GM21515 (cell line): Measurements from ENCODE around the gene SKOR1.

Experiments used
- ATAC-seq: cut with Tn5 transposase; IDR thresholded peaks from one replicate; pipeline ENCODE4 v1.9.1; 2021; ENCODE audit not compliant: unreplicated experiment

The SKOR1 gene

DNA sequence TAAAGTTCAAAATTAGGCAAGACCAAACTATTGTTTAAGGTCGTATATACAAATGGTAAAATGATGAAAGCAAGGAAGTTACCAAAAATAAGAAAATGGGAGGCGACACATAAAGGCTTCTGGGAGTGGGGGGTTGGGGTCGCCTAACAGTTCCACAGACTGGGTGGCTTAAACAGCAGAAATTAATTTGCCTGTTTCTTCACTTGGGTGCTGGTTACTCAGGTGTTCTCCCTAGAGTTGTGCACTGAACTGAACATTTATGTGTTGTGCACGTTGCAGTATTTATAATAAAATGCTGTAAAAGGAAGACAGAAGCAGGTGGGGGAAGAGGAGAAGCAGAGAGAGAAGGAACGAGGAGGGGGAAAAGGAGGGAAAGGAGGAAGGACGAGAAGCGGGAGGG lies 25.0 kb downstream of the SKOR1 start:
- no peak for ATAC-seq

DNA sequence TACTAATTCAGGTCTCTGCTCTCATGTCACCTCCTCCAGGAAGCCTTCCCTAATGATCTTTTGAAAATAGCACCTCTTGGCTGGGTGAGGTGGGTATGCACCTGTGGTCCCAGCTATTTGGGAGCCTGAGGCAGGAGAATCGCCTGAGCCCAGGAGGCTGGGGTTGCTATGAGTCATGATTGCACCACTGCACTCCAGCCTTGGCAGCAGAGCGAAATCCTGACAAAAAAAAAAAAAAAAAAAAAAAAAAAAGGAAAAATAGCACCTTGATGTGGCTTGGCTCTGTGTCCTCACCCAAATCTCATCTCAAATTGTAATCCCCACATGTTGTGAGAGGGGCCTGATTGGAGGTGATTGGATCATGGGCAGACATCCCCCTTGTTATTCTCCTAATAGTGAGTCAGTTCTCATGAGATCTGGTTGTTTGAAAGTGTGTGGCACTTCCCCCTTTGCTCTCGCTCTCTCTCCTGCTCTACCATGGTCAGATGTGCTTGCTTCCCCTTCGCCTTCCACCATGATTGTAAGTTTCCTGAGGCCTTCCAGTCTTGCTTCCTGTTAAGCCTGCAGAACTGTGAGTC lies 25.8 kb downstream of the SKOR1 start:
- ATAC-seq: no peak

DNA sequence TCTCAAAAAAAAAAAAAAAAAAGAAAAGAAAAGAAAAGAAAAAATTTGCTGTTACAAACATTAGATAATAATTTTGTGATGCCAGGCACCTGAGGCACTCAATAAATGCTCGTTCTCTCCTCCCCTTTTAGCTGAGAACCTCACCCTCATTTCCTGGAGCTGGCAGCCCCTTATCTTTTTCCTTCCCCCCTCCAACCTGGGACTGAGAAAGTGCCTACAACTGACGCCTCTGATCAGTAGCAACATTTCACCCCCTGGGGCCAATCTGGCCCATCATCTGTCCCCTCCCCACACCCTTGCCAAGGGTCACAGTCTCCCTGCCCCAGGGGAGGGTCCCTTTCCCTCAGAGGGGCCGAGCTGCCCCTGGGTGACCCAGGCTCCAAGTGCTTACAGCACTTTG lies 27.1 kb downstream of the SKOR1 start:
- ATAC-seq: no peak

DNA sequence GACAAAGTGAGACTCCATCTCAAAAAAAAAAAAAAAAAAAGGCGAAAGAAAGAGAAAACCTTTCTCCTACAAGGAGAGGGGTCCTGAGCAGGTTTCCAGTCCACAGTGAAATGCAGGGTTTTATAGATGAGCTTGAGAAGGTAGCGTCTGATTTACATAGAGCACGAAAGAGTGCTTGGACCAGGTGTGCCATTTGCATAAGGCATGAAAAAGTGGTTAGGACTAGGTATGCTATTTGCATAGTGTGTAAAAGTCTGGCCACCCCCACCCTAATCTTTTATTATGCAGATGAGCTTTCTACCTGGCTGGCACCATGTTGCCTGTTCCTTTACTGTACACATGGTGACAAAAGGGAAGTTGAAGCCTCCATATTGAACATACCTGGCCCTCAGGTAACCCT lies 28.1 kb downstream of the SKOR1 start:
- no peak for ATAC-seq

DNA sequence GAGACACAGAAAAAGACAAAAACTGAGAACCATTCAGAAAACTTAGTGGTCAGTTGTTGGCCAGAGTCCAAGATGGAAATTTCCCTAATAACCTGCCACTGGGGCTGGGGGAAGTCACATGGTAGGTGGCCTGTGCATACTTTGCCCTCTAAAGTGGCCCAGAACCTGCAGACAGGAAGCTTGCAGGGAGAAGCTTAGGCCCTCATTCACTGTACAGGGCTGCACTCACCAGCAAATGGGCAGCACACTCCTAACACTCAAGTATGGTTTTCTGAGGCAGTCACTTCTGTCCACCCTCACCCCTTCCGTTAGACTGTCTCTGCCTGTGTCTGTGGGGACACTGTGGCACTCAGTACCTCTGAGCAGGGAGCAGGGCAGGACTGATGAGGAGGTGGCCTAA lies 29.0 kb downstream of the SKOR1 start:
- no peak for ATAC-seq

DNA sequence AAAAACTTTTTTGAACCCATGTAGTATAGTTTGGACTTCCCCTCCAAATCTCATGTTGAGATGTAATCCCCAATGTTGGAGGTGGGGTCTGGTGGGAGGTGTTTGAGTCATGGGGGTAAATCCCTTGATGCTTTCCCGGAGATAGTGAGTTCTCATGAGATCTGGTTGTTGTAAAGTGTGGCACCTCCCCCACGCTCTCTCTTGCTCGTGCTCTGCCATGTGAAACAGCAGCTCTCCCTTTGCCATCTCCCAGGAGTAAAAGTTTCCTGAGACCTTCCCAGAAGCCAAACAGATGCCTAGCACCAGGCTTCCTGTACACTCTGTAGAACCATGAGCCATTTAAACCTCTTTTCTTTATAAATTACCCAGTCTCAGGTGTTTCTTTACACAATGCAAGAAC lies 30.5 kb downstream of the SKOR1 start:
- no peak for ATAC-seq

DNA sequence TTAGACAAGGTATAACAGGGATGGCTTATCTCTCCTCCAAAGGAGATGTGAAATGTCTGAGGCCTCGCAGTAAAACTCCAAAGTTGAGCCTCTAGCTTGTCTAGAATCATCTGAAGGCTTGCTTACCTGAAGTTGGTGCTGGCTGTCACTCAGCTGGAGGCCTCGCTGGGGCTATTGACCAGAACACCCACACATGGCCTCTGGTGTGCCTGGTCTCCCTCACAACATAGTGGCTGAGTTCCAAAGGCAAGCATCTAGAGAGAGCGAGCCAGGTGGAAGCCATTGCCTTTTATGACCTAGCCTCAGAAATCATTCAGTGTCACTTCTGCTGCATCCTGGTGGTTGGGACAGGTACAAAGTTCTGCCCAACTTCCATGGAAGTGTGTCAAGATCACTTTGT lies 31.9 kb downstream of the SKOR1 start:
- no peak for ATAC-seq

DNA sequence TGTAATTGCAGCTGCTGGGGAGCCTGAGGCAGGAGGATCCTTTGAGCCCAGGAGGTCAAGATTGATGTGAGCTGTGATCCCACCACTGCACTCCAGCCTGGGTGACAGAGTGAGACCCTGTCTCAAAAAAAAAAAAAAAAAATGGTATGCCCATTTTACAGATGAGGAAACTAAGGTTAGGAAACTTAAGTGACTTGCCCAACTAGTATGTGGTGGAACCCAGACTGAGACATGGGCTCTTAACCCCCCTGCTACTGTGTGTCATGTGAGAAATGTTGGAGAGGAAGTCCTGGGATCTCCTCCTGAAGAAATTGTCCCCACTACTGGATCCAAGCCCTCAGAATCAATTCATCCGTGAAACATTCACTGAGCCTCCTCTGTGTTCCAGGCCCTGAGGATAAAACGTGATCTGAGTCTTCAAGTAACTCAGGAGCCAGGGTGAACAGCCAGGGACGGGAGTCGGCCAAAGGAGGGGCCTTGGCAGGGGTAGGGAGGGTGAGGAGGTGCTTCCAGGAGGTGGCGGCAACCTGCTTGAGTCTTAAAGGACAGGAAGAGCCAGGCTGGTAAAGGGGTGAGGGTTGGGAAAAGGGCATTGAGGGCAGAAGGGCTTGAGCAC lies 34.1 kb downstream of the SKOR1 start:
- ATAC-seq: no peak

DNA sequence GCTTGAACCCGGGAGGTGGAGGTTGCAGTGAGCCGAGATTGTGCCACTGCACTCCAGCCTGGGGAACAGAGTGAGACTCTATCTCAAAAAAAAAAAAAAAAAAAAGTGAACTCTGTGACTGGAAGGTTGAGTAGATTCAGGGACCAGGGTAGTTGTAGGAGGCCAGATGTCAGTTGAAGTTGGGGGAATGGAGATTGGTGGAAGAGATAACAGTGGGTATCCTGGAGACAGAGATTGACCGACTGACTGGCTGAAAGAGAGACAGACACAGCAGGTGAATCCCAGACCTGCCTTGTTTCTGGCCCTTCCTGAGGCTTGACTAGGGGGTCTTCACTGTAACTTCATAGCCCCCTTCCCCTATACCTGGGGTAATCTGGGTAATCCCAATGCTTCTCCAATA lies 36.7 kb downstream of the SKOR1 start:
- ATAC-seq: no peak

DNA sequence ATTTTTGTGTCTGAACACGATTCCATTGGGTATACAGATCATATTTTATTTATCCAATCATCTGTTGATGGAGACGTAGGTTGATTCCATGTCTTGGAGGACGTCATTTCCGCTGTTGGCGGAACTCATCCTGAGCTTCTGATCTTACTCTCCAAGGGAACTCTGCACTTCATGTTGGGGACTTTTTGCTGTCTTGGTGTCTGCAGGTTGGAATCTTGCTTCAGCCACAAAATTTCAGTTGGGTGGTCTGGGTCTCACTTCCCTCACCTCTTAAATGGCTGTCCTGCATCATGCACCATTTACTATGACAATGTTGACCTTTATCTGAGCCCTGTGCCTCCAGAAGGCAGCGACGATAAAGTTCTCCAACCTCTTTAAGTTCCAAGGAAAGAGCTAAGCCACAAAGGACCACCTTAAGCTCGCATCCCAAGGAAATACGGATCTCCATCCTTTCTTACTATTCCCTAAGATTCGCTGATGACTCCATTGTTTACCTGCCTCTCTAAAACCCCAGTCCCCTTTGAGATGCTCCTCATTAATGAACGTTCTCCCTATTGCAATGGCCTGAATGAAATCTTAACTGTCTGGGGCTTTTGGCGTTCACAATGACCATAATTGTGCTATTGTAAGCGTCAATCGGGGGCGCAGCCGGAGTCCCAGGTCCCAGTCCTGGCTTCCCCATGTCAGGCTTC lies 37.6 kb downstream of the SKOR1 start:
- ATAC-seq: peak; percentile 33

DNA sequence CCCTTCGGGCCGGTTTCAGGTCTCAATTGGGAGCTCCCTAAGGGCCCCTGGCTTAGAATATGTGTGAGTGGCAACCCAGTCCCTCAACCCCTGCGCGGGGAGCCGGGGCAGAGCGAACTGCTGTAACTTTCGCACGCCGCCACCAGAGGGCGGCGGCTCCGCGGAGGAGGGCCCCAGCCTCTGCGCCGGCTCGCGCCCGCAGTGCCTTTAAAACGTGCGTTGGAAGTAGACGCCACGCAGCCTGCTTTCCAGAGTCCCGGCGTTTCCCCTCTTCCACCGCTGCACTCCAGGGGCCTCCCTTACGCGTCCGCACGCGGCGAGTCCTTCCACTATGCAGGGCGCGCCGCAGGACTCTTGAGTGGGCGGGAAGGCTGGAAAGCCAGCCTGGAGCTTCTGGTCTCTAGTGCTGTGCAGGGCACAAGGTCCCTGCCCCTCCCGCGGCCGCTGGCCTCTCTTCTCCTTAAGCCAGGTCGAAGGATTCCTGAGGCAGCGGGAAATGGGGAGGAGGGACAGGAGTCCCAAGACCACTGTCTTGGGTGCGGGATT lies 38.2 kb downstream of the SKOR1 start:
- peak; percentile 83 for ATAC-seq

DNA sequence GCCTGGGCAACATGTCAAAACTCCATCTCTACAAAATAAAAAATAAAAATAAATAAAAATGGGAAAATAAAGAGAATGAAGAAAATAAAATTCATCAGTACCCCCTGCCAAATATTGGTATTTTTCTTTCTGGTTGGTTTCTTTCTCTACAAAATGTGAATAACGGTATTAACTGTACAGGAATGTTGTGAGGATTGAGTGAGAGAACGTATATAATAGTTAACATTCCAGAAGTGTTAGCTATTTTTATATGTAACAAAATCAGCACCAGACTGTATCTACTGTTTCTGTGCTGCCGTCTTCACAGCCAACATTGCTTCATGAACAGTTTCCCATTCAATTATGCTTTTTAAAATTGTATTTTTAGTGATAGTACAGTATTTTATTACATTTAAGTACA lies 40.0 kb downstream of the SKOR1 start:
- ATAC-seq: no peak

DNA sequence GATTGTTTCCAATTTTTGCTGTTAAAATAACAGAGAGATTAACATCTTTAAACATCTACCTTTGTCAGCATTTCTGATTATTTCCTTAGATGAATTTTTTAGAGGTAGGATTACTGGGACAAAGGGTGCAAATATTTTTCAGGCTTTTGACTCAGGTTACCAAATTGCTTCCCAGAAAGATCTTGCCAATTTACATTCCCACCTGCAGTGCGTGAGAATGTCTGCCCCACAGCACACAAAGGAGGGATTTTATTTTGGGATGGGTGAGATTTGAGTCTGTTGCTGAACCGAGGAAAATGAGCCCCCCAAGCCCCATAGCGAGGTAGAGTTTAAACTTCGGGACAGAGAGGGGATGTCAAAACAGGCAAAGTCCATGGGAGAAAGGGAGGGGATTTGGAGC lies 40.5 kb downstream of the SKOR1 start:
- no peak for ATAC-seq

DNA sequence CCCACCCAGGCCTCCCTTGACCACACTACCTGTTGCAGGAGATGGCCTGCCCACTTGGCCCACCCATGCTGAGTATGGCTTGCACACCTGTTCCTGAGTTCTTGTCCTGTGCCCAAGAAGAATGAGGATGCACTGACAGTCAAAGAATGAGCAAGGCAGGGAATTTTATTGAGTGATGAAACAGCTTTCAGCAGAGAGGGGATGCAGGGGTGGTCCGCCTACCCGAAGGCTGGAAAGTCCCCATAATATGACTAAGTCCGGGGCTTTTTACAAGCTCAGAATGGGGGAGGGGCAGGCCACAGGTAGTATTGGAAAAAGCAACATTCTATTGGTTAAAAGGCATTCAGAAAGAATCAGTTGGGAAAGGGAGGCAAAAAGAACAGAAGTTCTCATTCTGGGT lies 44.4 kb downstream of the SKOR1 start:
- no peak for ATAC-seq

DNA sequence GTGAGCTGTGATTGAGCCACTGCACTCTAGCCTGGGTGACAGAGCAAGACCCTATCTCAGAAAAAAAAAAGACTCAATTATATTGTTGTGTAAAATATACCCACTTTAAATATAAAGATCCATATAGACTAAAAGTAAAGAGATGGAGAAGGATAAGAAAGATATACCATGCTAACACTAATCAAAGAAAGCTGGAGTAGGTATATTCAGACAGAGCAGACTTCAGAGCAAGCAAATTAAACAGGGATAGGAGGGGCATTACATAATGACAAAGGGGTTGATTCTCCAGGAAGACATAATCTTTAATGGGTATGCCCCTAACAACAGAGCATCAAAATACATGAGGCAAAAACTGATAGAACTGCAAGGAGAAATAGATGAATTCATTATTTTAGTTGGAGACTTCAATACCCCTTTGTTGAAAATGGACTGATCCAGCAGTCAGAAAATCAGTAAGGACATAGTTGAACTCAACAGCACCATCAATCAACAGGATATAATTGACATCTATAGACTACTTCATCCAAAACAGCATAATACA lies 45.6 kb downstream of the SKOR1 start:
- no peak for ATAC-seq

DNA sequence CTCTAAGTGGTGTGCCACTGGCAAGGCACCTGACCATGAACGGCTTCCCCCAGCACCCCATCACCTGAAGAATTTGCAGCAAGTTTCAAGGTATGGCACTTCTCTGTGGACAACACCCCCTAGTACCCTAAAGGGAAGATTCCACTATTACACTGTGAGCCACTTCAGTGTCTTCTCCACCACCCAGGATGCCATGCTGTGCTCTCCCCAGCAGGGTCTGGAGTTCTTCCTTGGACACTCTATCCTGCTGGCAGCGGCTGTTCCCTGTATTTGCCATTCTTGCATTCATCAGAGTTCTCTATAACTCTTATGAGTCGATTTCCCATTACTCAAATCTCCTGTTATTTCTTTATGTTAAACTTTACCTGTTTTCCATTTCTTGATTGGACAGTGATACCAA lies 48.5 kb downstream of the SKOR1 start:
- no peak for ATAC-seq

DNA sequence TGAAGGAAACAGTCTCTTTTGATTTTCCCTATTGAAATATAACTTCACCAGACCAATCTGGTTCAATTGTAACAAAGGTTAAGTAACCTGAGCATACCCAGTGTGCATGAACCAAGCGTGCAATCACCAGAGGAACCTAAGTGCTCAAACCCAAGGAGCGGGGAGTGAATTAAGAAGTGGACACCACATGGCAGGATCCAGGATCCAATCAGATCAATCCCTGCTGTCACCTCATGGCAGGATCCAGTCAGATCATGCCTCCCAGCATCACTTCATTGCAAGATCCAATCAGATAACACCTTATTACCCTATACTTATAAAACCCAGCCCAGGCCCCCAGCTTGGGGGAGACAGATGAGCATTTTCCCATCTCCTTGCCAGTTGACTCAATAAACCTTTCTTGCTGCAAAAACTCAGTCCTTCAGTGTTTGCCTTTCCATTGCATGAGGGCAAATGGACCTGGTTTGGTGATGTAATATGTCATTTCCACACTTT lies 53.5 kb downstream of the SKOR1 start:
- ATAC-seq: no peak

DNA sequence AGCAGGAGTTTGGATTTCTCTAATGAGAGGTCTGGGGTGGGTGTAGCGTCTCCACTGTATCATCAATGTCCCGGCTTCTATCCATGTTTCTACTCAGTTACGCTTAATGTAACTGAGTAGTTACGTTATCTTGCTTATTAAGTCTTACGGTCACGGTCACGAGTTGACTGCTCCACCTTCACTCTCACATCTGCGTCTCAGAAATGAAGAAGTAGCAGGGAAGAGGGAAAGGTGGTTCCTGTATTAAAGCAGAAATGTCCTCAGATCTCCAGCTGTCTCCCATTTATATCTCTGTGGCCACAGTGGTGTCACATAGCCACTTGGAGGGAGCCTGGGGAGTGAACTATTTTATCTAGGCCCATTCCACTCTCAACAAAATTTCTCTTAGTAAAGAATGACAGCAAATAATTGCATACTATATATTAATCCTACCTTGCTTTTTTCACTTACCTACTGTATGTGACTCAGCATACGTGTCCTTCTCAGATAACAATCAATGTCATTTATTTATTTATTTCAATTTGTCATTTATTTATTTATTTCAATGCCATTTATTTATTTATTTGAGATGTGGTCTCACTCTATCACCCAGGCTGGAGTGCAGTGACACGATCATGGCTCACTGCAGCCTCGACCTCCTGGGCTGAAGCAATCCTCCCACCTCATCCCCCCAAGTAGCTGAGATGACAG lies 54.3 kb downstream of the SKOR1 start:
- ATAC-seq: no peak

DNA sequence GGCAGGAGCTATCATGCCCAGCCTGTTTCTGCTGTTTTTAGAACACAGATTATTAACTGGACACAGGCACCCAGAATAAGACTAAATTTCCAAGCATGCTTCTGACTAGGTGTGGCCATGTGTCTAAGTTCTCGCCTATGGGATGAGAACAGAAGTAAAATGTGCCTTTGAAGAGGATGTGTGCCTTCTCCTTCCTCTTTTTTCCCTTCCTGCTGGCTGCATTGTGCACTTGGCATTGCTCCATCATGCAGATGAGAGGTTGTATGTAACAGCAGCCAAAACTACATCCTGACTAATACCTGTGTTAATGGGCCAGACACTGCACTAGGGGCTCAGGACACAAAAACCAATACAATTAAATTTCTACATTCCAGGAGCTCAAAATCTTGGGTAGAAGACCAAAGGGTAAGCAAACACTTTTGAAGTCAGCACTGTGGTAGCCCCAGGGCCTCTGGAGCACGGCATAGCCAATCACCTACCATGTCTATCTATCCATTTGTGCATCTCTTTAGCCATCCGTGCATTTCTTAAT lies 55.4 kb downstream of the SKOR1 start:
- no peak for ATAC-seq

DNA sequence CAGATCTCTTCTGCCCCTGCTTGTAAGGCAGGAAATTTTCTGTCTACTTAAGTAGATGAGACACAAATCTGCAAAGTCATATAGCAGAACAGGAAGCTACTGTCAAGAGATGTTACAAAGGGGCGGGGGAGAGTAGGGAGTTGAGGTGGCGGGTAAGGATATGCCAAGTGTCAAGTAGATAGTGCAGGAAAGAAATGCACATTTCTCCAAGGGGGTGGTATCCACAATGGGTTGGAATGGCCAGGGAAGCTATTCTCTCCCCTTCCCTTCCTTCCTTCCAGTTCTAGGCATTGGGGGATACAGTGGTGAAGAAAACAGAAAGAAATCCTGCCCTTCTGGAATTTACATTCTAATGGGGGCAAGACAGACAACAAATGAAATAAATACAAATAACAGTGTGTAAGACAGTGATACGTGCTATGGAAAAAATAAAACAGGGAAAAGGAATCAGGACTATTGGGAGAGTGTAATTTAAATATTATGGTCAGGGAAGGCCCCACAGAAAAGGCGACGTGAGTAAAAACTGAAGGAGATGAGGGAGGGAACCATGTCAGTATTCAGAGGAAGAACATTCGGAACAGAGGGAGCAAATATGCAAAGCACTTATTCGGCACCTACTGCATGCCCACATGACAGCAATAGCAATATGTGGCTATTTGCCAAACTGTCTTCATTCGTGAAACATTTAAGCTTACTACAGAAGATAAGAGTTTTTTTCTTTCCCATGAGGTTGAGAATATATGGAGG lies 57.4 kb downstream of the SKOR1 start:
- ATAC-seq: no peak
